GM19468 (cell line): ENCODE data around the gene LYPD1.
"Not testable (repeated sequence)": the region's sequence is repeated elsewhere in the genome, so short reads cannot be mapped to it uniquely, and the experiment has no call there.

Experiments
- ATAC-seq: cut with Tn5 transposase; IDR thresholded peaks from one replicate; pipeline ENCODE4 v1.9.1; 2021; ENCODE audit warnings: mild to moderate bottlenecking, moderate library complexity, moderate number of reproducible peaks; ENCODE audit not compliant: unreplicated experiment; ENCODE audit errors: extremely low read depth

LYPD1 gene

GRCh38 chr2:132669908-132670495, at the start of gene LYPD1:
LYPD1 (minus strand) TSS chr2:132670205; CDS start chr2:132669932, 273 bp downstream.
- no peak for ATAC-seq

GRCh38 chr2:132719480-132719879, 49.5 kb upstream of the LYPD1 start:
- ATAC-seq = no peak

GRCh38 chr2:132716954-132717353, 46.9 kb upstream of the LYPD1 start:
- ATAC-seq = no peak

- peak; percentile 39 for ATAC-seq
Observed at GRCh38 chr2:132715386-132716351, 45.7 kb upstream of the LYPD1 start.

GRCh38 chr2:132703396-132703795, 33.4 kb upstream of the LYPD1 start:
- no peak for ATAC-seq

GRCh38 chr2:132701810-132702209, 31.8 kb upstream of the LYPD1 start:
- ATAC-seq = no peak

- ATAC-seq = not testable (repeated sequence)
Observed at GRCh38 chr2:132699802-132700201, 29.8 kb upstream of the LYPD1 start.

- not testable (repeated sequence) for ATAC-seq
Observed at GRCh38 chr2:132698347-132698746, 28.3 kb upstream of the LYPD1 start.

- no peak for ATAC-seq
Observed at GRCh38 chr2:132697556-132698205, 27.7 kb upstream of the LYPD1 start.

- no peak for ATAC-seq
Observed at GRCh38 chr2:132692816-132693215, 22.8 kb upstream of the LYPD1 start.

GRCh38 chr2:132691556-132691955, 21.6 kb upstream of the LYPD1 start:
- ATAC-seq = no peak

- no peak for ATAC-seq
Observed at GRCh38 chr2:132690664-132691303, 20.8 kb upstream of the LYPD1 start.

- ATAC-seq = no peak
Observed at GRCh38 chr2:132681766-132682165, 11.8 kb upstream of the LYPD1 start.

- ATAC-seq = no peak
Observed at GRCh38 chr2:132680544-132680943, 10.5 kb upstream of the LYPD1 start.

GRCh38 chr2:132678483-132678882, 8.5 kb upstream of the LYPD1 start:
- no peak for ATAC-seq

- ATAC-seq = no peak
Observed at GRCh38 chr2:132677661-132678060, 7.7 kb upstream of the LYPD1 start.

- no peak for ATAC-seq
Observed at GRCh38 chr2:132676999-132677398, 7.0 kb upstream of the LYPD1 start.

GRCh38 chr2:132671151-132671835, 1.3 kb upstream of the LYPD1 start:
- no peak for ATAC-seq

- no peak for ATAC-seq
Observed at GRCh38 chr2:132670496-132671150, 618 bp upstream of the LYPD1 start.
